Stomach (tissue), 4 donors: ENCODE measurements around the gene ANKRD33B.

Source experiments
- CTCF ChIP-seq, 7 experiments: fragments of 450-650 bp in 4 of 7; fragments of 200-600 bp in 3 of 7; sonication (generic) in 3 of 7; IDR thresholded peaks; one replicate each; pipeline ENCODE4 v1.5.1; 2016 to 2019; ENCODE audit warnings: antibody characterized with exemption in 7 of 7, control low read depth in 2 of 7, mild to moderate bottlenecking in 1 of 7
- EP300 ChIP-seq: sonication (generic); formaldehyde crosslinking; IDR thresholded peaks from one replicate; pipeline ENCODE4 v1.6.1; 2017; ENCODE audit warnings: antibody characterized with exemption
- POLR2A ChIP-seq, 4 donors: fragments of 450-650 bp; IDR thresholded peaks; one replicate each; pipeline ENCODE4 v1.6.1; 2016; ENCODE audit warnings: antibody characterized with exemption in 4 of 4, control low read depth in 2 of 4, mild to moderate bottlenecking in 1 of 4, moderate library complexity in 1 of 4
- POLR2AphosphoS5 ChIP-seq, 3 donors: sonication (generic); formaldehyde crosslinking; IDR thresholded peaks; one replicate each; pipeline ENCODE4 v1.6.1; 2016; ENCODE audit warnings: antibody characterized with exemption in 3 of 3

DNA sequence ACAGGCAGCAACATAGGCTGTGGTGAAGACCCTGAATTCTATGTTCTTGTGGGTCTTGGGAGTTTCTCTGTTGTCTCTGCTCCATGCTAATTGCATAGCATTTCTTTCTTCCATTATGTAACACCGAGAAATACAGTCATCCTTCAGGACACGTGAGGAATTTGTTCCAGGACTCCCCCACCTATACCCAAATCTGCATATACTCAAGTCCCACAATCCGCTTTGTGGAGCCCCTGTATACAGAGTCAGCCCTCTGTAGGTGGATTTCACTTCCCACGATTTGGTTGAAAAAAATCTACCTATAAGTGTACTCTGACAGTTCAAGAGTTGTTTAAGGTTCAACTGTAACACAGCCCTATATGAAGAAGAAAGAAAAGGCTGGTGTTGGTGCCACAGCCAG is 22.1 kb downstream of the ANKRD33B start:
- TF ChIP-seq CTCF (IDR thresholded peaks at IDR 0.05), result no peak
- TF ChIP-seq POLR2A (IDR thresholded peaks at IDR 0.05), result no peak
- TF ChIP-seq POLR2AphosphoS5 (IDR thresholded peaks at IDR 0.05), result no peak
- no peak for TF ChIP-seq EP300
